OCI-LY3 (cell line): ENCODE results near the gene CASP10.

Experiments used
- H2AFZ ChIP-seq: fragments of 200-600, 300-600 bp; shearing (Covaris generic); 2 replicates; pipeline ENCODE4 v1.6.0; 2014; ENCODE audit warnings: antibody characterized with exemption, low read depth, low read length
- H3K27ac ChIP-seq: fragments of 200-600, 300-600 bp; sonication (generic); 2 replicates; pipeline ENCODE4 v1.5.1; 2014; ENCODE audit warnings: mild to moderate bottlenecking, low read length, moderate library complexity, mixed read lengths
- H3K27me3 ChIP-seq: fragments of 200-600, 300-600 bp; sonication (generic); 2 replicates; pipeline ENCODE4 v1.6.1; 2014; ENCODE audit warnings: low read depth, low read length, mixed read lengths
- H3K36me3 ChIP-seq: fragments of 200-600, 300-600 bp; sonication (generic); replicated peaks from 2 replicates; pipeline ENCODE3; 2014; ENCODE audit warnings: low read depth, low read length, mixed read lengths
- H3K4me1 ChIP-seq: fragments of 300-600, 200-600 bp; sonication (generic); 2 replicates; pipeline ENCODE4 v1.6.1; 2014; ENCODE audit warnings: low read length, mixed read lengths
- H3K4me2 ChIP-seq: fragments of 200-600, 300-600 bp; sonication (generic); 2 replicates; pipeline ENCODE4 v1.6.1; 2014; ENCODE audit warnings: low read length, mixed read lengths
- H3K4me3 ChIP-seq: fragments of 300-600, 200-600 bp; sonication (generic); 2 replicates; pipeline ENCODE4 v1.5.1; 2014; ENCODE audit warnings: antibody characterized with exemption, mild to moderate bottlenecking, low read length, moderate library complexity
- H3K79me2 ChIP-seq: fragments of 300-600, 200-600 bp; shearing (Covaris generic); 2 replicates; pipeline ENCODE4 v1.6.1; 2014; ENCODE audit warnings: mild to moderate bottlenecking, low read length, mixed read lengths
- H3K9ac ChIP-seq: fragments of 300-600, 200-600 bp; shearing (Covaris generic); 2 replicates; pipeline ENCODE4 v1.6.0; 2014; ENCODE audit warnings: mild to moderate bottlenecking, low read length, moderate library complexity
- H3K9me3 ChIP-seq: fragments of 200-600, 300-600 bp; shearing (Covaris generic); 2 replicates; pipeline ENCODE4 v1.6.1; 2014; ENCODE audit warnings: low read length, mixed read lengths; ENCODE audit not compliant: insufficient read depth
- H4K20me1 ChIP-seq: fragments of 200-600, 300-600 bp; sonication (generic); 2 replicates; pipeline ENCODE4 v1.6.1; 2016; ENCODE audit warnings: low read length, mixed read lengths; ENCODE audit not compliant: insufficient read depth
- EZH2phosphoT487 ChIP-seq: fragments of 200-600 bp; shearing (Covaris generic); IDR thresholded peaks from 2 replicates; pipeline ENCODE4 v1.6.1; 2018; ENCODE audit warnings: antibody characterized with exemption, mixed run types, low read depth
- TF ChIP-seq, protein P1 (sequence below): fragments of 200-600, 300-600 bp; sonication (generic); IDR thresholded peaks from 2 replicates; pipeline ENCODE4 v1.5.1; 2014; ENCODE audit warnings: antibody characterized with exemption, low read length, low read depth

Gene CASP10

DNA sequence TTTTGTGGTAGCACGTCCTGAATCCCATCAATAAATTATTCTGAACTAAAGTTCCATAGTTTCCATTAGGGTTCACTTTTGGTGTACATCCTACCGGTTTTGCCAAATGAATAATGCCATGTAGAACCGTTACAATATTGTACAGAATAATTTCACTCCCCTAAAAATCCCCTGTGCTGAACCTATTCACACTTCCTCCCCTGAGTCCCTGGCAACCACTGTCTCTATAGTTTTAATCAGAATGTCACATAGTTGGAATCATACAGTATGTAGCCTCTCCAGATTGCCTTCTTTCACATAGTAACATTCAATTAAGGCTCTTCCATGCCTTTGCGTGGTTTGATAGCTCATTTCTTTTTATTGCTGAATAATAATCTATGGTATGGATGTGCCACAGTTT, 67.8 kb downstream of the CASP10 start:
- Histone ChIP-seq H3K4me3 (0 out of 2 replicates have a peak overlapping the region, but pooled peaks have one; percentile 21), H4K20me1 (no peaks in the 10 kb centered on the region), H3K79me2 (peaks cover 39% of the 10 kb centered on the region), H3K27ac (peak overlapping the region; percentile 75), H3K9ac (peak overlapping the region; percentile 15; the same call in 1 of the 2 replicates), H3K4me1 (peaks cover 71% of the 10 kb centered on the region), H3K27me3 (no peaks in the 10 kb centered on the region), H3K4me2 (peak overlapping the region; percentile 50), H2AFZ (no peak overlapping the region), H3K9me3 (0 out of 2 replicates have a peak, but pooled peaks cover 4% of the 10 kb centered on the region), H3K36me3 (peaks cover 30% of the 10 kb centered on the region)
- no peak for TF ChIP-seq EZH2phosphoT487
- TF ChIP-seq, protein P1, sequence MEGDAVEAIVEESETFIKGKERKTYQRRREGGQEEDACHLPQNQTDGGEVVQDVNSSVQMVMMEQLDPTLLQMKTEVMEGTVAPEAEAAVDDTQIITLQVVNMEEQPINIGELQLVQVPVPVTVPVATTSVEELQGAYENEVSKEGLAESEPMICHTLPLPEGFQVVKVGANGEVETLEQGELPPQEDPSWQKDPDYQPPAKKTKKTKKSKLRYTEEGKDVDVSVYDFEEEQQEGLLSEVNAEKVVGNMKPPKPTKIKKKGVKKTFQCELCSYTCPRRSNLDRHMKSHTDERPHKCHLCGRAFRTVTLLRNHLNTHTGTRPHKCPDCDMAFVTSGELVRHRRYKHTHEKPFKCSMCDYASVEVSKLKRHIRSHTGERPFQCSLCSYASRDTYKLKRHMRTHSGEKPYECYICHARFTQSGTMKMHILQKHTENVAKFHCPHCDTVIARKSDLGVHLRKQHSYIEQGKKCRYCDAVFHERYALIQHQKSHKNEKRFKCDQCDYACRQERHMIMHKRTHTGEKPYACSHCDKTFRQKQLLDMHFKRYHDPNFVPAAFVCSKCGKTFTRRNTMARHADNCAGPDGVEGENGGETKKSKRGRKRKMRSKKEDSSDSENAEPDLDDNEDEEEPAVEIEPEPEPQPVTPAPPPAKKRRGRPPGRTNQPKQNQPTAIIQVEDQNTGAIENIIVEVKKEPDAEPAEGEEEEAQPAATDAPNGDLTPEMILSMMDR, result no peak

DNA sequence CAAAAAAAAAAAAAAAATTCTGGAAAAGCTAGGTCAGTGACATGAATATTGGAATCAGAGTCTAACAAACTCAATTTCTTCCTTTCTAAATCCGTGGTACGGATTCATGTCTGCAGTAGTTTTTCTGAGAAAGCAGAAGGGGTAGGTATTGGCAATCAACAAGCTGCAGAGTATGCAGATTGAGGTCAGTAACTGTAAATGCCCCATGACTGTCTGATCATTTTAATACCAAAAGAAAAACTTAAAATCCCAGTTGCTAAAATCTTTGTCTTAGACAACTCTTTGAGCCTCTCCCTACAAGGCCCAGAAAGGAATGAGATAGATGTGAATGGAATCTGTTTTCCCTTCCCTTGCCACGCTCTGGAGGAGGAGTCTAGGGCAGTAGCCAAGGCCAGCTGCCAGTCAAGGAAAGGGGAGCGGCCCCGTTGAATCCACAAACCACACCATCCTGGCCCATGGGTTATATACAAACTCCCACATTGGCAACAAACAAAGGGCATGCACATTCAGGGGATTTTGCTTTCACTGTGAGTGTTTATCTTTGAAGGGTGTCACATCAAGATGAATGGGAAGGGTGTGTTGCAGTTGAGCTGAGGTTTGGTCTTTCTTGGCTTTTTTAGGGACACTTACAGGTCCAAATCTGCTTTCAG, 71.3 kb downstream of the CASP10 start:
- Histone ChIP-seq H3K79me2 (peaks cover 43% of the 10 kb centered on the region), H3K27me3 (no peaks in the 10 kb centered on the region), H3K36me3 (peaks cover 28% of the 10 kb centered on the region), H3K4me1 (peaks cover 79% of the 10 kb centered on the region), H3K4me3 (no peak overlapping the region), H2AFZ (no peak overlapping the region), H3K27ac (peak overlapping the region; percentile 16; the same call in 1 of the 2 replicates), H3K4me2 (no peak overlapping the region), H3K9me3 (0 out of 2 replicates have a peak, but pooled peaks cover 4% of the 10 kb centered on the region), H4K20me1 (no peaks in the 10 kb centered on the region), H3K9ac (no peak overlapping the region)
- TF ChIP-seq EZH2phosphoT487, result no peak
- TF ChIP-seq, protein P1, result no peak

DNA sequence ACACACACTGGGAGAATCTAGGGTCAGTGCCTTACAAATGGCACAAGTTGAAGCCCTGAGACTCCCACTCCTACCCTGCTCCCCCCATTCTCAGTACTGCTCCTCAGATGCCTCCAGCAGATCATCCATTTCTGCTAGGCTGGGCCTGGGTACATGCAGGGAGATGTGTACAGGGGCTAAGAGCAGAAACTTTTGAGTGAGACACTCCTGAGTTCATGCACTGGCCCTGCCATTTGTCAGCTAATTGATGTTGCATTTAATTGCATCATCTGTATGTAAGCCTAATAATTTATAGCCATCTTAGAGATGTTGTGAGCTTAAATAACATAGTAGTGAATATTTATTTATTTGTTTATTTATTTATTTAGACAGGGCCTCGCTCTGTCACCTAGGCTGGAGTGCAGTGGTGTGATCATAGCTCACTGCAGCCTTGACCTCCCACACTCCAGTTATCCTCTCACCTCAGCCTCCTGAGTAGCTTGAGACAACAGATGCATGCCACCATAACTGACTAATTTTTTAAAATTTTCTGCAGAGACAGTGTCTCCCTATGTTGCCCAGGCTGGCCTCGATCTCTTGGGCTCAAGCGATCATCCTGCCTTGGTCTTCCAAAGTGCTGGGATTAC, 72.6 kb downstream of the CASP10 start:
- Histone ChIP-seq H3K4me3 (no peak overlapping the region), H3K36me3 (peaks cover 18% of the 10 kb centered on the region), H3K4me1 (peaks cover 79% of the 10 kb centered on the region), H4K20me1 (no peaks in the 10 kb centered on the region), H3K79me2 (peaks cover 52% of the 10 kb centered on the region), H3K9me3 (0 out of 2 replicates have a peak, but pooled peaks cover 4% of the 10 kb centered on the region), H3K4me2 (no peak overlapping the region), H3K9ac (no peak overlapping the region), H3K27ac (0 out of 2 replicates have a peak overlapping the region, but pooled peaks have one; percentile 97), H3K27me3 (no peaks in the 10 kb centered on the region), H2AFZ (no peak overlapping the region)
- TF ChIP-seq, protein P1, result no peak
- TF ChIP-seq EZH2phosphoT487, result no peak

DNA sequence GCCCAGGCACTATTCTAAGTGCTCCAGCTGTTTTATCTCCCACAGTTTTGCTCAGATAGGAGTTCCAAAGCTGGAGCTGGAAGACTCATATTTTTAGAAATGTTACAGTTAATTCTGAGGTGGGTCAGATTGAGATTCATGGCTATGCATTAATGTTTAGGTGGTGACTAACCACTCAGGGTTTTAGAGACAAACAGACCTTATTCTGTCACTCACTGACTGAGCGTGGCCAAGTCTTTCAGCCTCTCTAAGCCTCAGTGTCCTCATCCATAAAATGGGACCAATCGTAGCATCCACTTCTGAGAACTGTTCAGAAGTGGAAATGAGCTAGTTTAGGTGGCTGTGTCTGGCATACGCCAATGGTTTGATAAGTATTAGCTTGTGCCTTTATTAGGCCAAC, 73.1 kb downstream of the CASP10 start:
- Histone ChIP-seq H3K4me1 (peaks cover 78% of the 10 kb centered on the region), H3K79me2 (peaks cover 54% of the 10 kb centered on the region), H3K27ac (peak overlapping the region; percentile 97; the same call in 1 of the 2 replicates), H3K9ac (no peak overlapping the region), H3K4me3 (no peak overlapping the region), H3K4me2 (no peak overlapping the region), H3K9me3 (0 out of 2 replicates have a peak, but pooled peaks cover 4% of the 10 kb centered on the region), H3K27me3 (no peaks in the 10 kb centered on the region), H3K36me3 (peaks cover 18% of the 10 kb centered on the region), H2AFZ (no peak overlapping the region), H4K20me1 (no peaks in the 10 kb centered on the region)
- TF ChIP-seq EZH2phosphoT487, result no peak
- TF ChIP-seq, protein P1, result no peak
